Measurements from ENCODE around the gene ECD. TPM values are rescaled to one million over a fixed set of nuclear protein-coding genes. Genes with fewer than 3 reads are reported as not detected.

ECD gene
- total RNA-seq, 1 experiment from 2014 or later: 25.4 TPM

DNA sequence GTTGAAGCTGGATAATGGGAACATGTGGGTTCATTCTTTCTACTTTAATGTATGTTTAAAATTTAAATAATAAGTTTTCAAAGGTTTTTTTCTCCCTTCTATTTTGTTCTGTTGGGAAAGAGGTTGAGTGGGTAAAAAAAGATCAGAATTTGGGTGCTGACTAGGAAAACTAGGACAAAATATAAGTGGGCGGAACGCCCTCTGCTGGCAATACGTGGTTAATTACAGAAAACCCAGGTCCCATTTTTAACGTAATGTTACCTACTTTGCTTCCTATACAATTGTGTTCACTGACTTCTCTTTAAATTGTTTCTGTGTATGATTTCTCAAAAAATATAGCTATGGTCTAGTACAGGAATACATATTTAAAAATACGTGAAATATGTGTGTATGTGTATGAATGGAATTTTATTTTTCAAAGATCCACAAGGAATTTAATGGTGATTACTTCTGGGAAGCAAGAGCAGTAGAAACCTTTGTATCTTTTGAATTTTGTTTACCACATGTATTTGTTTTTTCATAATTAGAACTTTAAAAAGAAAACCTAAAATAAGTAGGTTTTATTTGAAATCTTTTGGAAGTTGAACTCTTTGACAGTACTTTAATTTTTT is 8.7 kb downstream of the ECD start:
- TF ChIP-seq FOSL1 (IDR thresholded peaks at IDR 0.05; ENCODE audit: low read depth): no peak
- TF ChIP-seq, protein P1, sequence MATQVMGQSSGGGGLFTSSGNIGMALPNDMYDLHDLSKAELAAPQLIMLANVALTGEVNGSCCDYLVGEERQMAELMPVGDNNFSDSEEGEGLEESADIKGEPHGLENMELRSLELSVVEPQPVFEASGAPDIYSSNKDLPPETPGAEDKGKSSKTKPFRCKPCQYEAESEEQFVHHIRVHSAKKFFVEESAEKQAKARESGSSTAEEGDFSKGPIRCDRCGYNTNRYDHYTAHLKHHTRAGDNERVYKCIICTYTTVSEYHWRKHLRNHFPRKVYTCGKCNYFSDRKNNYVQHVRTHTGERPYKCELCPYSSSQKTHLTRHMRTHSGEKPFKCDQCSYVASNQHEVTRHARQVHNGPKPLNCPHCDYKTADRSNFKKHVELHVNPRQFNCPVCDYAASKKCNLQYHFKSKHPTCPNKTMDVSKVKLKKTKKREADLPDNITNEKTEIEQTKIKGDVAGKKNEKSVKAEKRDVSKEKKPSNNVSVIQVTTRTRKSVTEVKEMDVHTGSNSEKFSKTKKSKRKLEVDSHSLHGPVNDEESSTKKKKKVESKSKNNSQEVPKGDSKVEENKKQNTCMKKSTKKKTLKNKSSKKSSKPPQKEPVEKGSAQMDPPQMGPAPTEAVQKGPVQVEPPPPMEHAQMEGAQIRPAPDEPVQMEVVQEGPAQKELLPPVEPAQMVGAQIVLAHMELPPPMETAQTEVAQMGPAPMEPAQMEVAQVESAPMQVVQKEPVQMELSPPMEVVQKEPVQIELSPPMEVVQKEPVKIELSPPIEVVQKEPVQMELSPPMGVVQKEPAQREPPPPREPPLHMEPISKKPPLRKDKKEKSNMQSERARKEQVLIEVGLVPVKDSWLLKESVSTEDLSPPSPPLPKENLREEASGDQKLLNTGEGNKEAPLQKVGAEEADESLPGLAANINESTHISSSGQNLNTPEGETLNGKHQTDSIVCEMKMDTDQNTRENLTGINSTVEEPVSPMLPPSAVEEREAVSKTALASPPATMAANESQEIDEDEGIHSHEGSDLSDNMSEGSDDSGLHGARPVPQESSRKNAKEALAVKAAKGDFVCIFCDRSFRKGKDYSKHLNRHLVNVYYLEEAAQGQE (IDR thresholded peaks at IDR 0.05; ENCODE audit: low read depth): no peak
- no peak for TF ChIP-seq CBX3 (IDR thresholded peaks at IDR 0.05; ENCODE audit: low read depth)
- no peak for TF ChIP-seq ZNF274 (IDR thresholded peaks at IDR 0.05; ENCODE audit: low read depth, low read length)
- no peak for TF ChIP-seq YY1 (IDR thresholded peaks at IDR 0.05; ENCODE audit: extremely low read depth, insufficient replicate concordance, low read depth, low read length)
- TF ChIP-seq EGR1 (IDR thresholded peaks at IDR 0.05; ENCODE audit: low read depth): peak; percentile 14; the same call in 1 of the 2 replicates
- TF ChIP-seq EZH2phosphoT487 (IDR thresholded peaks at IDR 0.05; ENCODE audit: borderline replicate concordance): no peak
- TF ChIP-seq, protein P2, sequence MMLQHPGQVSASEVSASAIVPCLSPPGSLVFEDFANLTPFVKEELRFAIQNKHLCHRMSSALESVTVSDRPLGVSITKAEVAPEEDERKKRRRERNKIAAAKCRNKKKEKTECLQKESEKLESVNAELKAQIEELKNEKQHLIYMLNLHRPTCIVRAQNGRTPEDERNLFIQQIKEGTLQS (IDR thresholded peaks at IDR 0.05): no peak
- TF ChIP-seq RAD21 (IDR thresholded peaks at IDR 0.05; ENCODE audit: low read depth): peak; percentile 80
- TF ChIP-seq, protein P3, sequence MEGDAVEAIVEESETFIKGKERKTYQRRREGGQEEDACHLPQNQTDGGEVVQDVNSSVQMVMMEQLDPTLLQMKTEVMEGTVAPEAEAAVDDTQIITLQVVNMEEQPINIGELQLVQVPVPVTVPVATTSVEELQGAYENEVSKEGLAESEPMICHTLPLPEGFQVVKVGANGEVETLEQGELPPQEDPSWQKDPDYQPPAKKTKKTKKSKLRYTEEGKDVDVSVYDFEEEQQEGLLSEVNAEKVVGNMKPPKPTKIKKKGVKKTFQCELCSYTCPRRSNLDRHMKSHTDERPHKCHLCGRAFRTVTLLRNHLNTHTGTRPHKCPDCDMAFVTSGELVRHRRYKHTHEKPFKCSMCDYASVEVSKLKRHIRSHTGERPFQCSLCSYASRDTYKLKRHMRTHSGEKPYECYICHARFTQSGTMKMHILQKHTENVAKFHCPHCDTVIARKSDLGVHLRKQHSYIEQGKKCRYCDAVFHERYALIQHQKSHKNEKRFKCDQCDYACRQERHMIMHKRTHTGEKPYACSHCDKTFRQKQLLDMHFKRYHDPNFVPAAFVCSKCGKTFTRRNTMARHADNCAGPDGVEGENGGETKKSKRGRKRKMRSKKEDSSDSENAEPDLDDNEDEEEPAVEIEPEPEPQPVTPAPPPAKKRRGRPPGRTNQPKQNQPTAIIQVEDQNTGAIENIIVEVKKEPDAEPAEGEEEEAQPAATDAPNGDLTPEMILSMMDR (IDR thresholded peaks at IDR 0.05 in 2 of 3, conservative IDR thresholded peaks at IDR 0.05 in 1 of 3; ENCODE audit: borderline replicate concordance in 1 of 3, insufficient read depth in 1 of 3, low read depth in 2 of 3, low read length in 2 of 3): peak; percentile 65 to 75 (median 68)
- TF ChIP-seq CEBPB (IDR thresholded peaks at IDR 0.05; ENCODE audit: low read depth): no peak
- TF ChIP-seq JUND (IDR thresholded peaks at IDR 0.05): no peak
- DNase-seq (ENCODE audit: low read depth, low spot score) (no peak), ATAC-seq (0 out of 2 replicates have a peak, but pooled peaks have one; percentile 53)
- POLR2A ChIA-PET: interaction anchor here (1.3 kb wide), 1 partner anchor 62 kb away, joined by 3 read pairs; the partner anchor contains the start of gene P4HA1
- Histone ChIP-seq H3K4me3 (replicated peaks in 1 of 2; ENCODE audit: low read depth in 1 of 2, low read length in 2 of 2) (no peak overlapping the region), H3K4me2 (ENCODE audit: low read length) (no peak overlapping the region), H3K9ac (ENCODE audit: low read length) (no peak overlapping the region), H3K9me3 (ENCODE audit: control insufficient read depth in 1 of 2, insufficient read depth in 1 of 2, low read depth in 1 of 2, low read length in 2 of 2) (no peaks in the 10 kb centered on the region), H3K36me3 (ENCODE audit: control insufficient read depth in 1 of 2, insufficient read depth in 2 of 2, low read length in 2 of 2) (peaks cover 18 to 28% of the 10 kb centered on the region in 2 experiments), H3K4me1 (ENCODE audit: control insufficient read depth in 1 of 2, insufficient read depth in 2 of 2, low read length in 2 of 2) (no peaks in the 10 kb centered on the region), H4K20me1 (ENCODE audit: insufficient read depth) (no peaks in the 10 kb centered on the region), H3K27ac (ENCODE audit: low read depth, low read length) (no peak overlapping the region), H3K79me2 (ENCODE audit: insufficient read depth, low read length) (peaks cover 57% of the 10 kb centered on the region), H3K9me2 (ENCODE audit: insufficient read depth) (no peaks in the 10 kb centered on the region), H3K27me3 (ENCODE audit: insufficient read depth, low read length) (no peaks in the 10 kb centered on the region), H2AFZ (ENCODE audit: low read depth, low read length, poor library complexity, severe bottlenecking) (no peak overlapping the region)
- CTCF ChIA-PET: interaction anchor here (1.0 to 2.4 kb wide), 4 partner anchors 9 to 63 kb away, joined by 3 to 13 read pairs (median 4); partner anchors contain the start of genes ECD, FAM149B1 and P4HA1
- BruUV-seq (replicated peaks): no TSS peak
- RAD21 ChIA-PET (ENCODE audit: low non-redundant PET in 1 of 2, low total read pairs in 2 of 2, uncharacterized antibody in 2 of 2, unreplicated experiment in 2 of 2): no interaction called here
- intact Hi-C loops (cut with micrococcal nuclease): loop anchor here (1.0 kb wide), 1 partner anchor 62 kb away; no protein-coding TSS in a partner anchor

Data from HCT116 (cell line).